ENCODE measurements around the gene RAMP2. TPM values are rescaled to one million over a fixed set of nuclear protein-coding genes. Genes with fewer than 3 reads are reported as not detected.

The RAMP2 gene
- total and polyA plus RNA-seq, 4 donors: 43.8 to 101 (median 60.8) TPM

DNA sequence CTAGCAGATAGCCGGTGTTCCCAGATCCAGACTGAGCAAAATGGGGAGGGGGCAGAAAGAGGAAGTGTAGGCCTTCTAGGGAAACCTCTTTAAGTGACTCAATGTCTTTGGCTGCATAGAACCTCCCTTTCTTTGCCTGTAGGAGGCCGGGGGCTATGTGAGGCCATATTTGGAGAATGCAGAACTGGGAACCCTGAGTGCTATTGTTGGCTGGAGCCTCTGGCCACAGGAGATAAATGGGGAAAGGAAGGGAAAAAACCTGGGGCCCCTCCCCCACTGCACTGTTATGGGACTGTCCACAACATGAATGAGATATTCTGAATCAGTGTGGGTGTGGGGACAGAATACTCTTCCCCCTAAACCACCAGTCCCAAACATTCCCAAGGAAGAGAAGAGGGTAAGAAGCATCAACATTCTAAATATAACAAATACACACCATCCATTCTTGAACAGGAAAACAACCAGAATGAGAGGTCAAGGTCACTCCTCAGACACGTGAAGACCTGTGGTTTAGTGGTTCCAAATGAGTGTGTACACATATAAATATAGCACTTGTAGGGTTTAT, 14.6 kb downstream of the RAMP2 start:
- Histone ChIP-seq H3K4me3 (no peak overlapping the region), H3K27ac (ENCODE audit: low read depth in 1 of 2, low read length in 1 of 2) (no peak overlapping the region), H3K27me3 (ENCODE audit: control insufficient read depth in 3 of 3, insufficient read depth in 3 of 3, low read length in 2 of 3) (peaks cover 0 to 3% (median 0%) of the 10 kb centered on the region in 3 donors), H3K4me1 (ENCODE audit: control insufficient read depth in 5 of 5, insufficient read depth in 5 of 5, low read length in 5 of 5) (peaks cover 0 to 20% (median 4%) of the 10 kb centered on the region in 5 donors), H3K36me3 (ENCODE audit: control insufficient read depth in 4 of 4, insufficient read depth in 4 of 4, low read length in 4 of 4) (peaks cover 3 to 21% (median 19%) of the 10 kb centered on the region in 4 donors), H3K9ac (ENCODE audit: insufficient read depth in 1 of 2, low read length in 2 of 2) (no peak overlapping the region), H3K9me3 (ENCODE audit: control insufficient read depth in 4 of 4, insufficient read depth in 3 of 4, low read length in 3 of 4) (no peaks in the 10 kb centered on the region)
- DNase-seq (no peak), ATAC-seq (ENCODE audit: insufficient read depth, low FRiP score) (no peak)
- 60 to 61% methylated on average over 3 of the region's 3 CpGs for WGBS, 2 donors
- TF ChIP-seq, protein P1, sequence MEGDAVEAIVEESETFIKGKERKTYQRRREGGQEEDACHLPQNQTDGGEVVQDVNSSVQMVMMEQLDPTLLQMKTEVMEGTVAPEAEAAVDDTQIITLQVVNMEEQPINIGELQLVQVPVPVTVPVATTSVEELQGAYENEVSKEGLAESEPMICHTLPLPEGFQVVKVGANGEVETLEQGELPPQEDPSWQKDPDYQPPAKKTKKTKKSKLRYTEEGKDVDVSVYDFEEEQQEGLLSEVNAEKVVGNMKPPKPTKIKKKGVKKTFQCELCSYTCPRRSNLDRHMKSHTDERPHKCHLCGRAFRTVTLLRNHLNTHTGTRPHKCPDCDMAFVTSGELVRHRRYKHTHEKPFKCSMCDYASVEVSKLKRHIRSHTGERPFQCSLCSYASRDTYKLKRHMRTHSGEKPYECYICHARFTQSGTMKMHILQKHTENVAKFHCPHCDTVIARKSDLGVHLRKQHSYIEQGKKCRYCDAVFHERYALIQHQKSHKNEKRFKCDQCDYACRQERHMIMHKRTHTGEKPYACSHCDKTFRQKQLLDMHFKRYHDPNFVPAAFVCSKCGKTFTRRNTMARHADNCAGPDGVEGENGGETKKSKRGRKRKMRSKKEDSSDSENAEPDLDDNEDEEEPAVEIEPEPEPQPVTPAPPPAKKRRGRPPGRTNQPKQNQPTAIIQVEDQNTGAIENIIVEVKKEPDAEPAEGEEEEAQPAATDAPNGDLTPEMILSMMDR (IDR thresholded peaks at IDR 0.05; ENCODE audit: control extremely low read depth, extremely low read depth): no peak

DNA sequence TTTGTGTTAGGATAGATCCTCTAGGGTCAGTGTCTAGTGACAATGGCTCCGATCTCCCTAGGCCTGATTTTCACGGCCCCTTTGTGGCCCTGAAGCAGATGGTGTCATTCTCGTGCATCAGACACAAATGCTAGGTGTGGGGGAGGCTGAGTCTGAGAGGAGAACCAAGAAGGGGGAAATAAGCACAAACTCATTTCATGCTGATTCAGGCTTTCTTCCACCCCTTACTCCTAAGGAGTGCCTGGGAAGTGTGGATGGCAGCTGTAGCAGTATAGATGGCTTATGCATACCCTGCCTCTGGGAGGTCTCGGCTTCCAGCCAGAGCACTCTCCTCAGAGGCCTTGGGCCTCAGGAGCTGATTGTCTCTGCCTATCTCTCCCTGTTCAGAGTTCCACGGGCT, 17.5 kb downstream of the RAMP2 start:
- Histone ChIP-seq H3K27ac (ENCODE audit: low read depth in 1 of 2, low read length in 1 of 2) (no peak overlapping the region), H3K4me1 (ENCODE audit: control insufficient read depth in 5 of 5, insufficient read depth in 5 of 5, low read length in 5 of 5) (peaks cover 0 to 28% (median 6%) of the 10 kb centered on the region in 5 donors), H3K36me3 (ENCODE audit: control insufficient read depth in 4 of 4, insufficient read depth in 4 of 4, low read length in 4 of 4) (peaks cover 3 to 21% (median 17%) of the 10 kb centered on the region in 4 donors), H3K9ac (ENCODE audit: insufficient read depth in 1 of 2, low read length in 2 of 2) (no peak overlapping the region), H3K9me3 (ENCODE audit: control insufficient read depth in 4 of 4, insufficient read depth in 3 of 4, low read length in 3 of 4) (no peaks in the 10 kb centered on the region), H3K27me3 (ENCODE audit: control insufficient read depth in 3 of 3, insufficient read depth in 3 of 3, low read length in 2 of 3) (peaks cover 0 to 30% (median 23%) of the 10 kb centered on the region in 3 donors), H3K4me3 (no peak overlapping the region)
- no peak for ATAC-seq (ENCODE audit: insufficient read depth, low FRiP score)
- DNase-seq: no peak
- TF ChIP-seq, protein P1 (IDR thresholded peaks at IDR 0.05; ENCODE audit: control extremely low read depth, extremely low read depth): no peak
- 92 to 96% methylated on average over 5 of the region's 5 CpGs for WGBS, 2 donors

DNA sequence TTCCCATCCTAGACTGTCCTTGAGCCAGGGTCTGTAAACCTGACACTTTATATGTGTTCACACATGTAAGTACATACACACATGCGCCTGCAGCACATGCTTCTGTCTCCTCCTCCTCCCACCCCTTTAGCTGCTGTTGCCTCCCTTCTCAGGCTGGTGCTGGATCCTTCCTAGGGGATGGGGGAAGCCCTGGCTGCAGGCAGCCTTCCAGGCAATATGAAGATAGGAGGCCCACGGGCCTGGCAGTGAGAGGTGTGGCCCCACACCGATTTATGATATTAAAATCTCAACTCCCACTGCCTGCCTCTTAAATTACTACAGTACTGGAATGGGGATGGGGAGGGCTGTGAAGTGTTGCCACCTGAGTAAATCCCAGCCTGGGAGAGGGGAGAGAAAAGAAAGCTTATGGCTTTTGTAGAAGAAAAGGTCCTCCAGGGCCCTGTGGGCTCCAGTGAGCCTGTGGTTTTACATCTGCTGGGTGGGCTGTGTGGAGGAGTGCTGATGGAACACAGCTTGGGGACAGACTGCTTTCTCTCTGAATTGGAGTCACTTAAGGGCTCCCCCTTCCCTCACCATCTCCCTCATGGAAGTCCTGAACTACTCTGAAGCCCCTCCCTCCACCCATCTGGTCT, 18.4 kb downstream of the RAMP2 start:
- H3K4me1 ChIP-seq (ENCODE audit: control insufficient read depth in 5 of 5, insufficient read depth in 5 of 5, low read length in 5 of 5): peaks cover 0 to 31% (median 10%) of the 10 kb centered on the region in 5 donors
- H3K27me3 ChIP-seq (ENCODE audit: control insufficient read depth in 3 of 3, insufficient read depth in 3 of 3, low read length in 2 of 3): peaks cover 0 to 39% (median 30%) of the 10 kb centered on the region in 3 donors
- DNase-seq (no peak), ATAC-seq (ENCODE audit: insufficient read depth, low FRiP score) (no peak)
- no peaks in the 10 kb centered on the region for H3K9me3 ChIP-seq (ENCODE audit: control insufficient read depth in 4 of 4, insufficient read depth in 3 of 4, low read length in 3 of 4)
- TF ChIP-seq, protein P1 (IDR thresholded peaks at IDR 0.05; ENCODE audit: control extremely low read depth, extremely low read depth): no peak
- peaks cover 3 to 21% (median 17%) of the 10 kb centered on the region in 4 donors for H3K36me3 ChIP-seq (ENCODE audit: control insufficient read depth in 4 of 4, insufficient read depth in 4 of 4, low read length in 4 of 4)
- WGBS, 2 donors: 81 to 84% methylated on average over 3 of the region's 3 CpGs
- H3K4me3 ChIP-seq: no peak overlapping the region
- H3K27ac ChIP-seq (ENCODE audit: low read depth in 1 of 2, low read length in 1 of 2): no peak overlapping the region
- no peak overlapping the region for H3K9ac ChIP-seq (ENCODE audit: insufficient read depth in 1 of 2, low read length in 2 of 2)
